Endodermal cell (in vitro differentiated cells): ENCODE data around the gene INPP4A. TPM values are rescaled to one million over a fixed set of nuclear protein-coding genes. Genes with fewer than 3 reads are reported as not detected.

Experiments
- DNase-seq: peaks from one replicate; pipeline ENCODE4 v3.0.0-alpha.2; 2017
- H3K27ac ChIP-seq: 2 replicates; pipeline ENCODE4 v1.5.1; 2013; ENCODE audit warnings: mild to moderate bottlenecking, low read depth, low read length, moderate library complexity
- H3K27me3 ChIP-seq: 2 replicates; pipeline ENCODE4 v1.6.1; 2013; ENCODE audit warnings: mild to moderate bottlenecking, low read length, moderate library complexity; ENCODE audit not compliant: insufficient read depth, control insufficient read depth, poor library complexity, severe bottlenecking
- H3K36me3 ChIP-seq: 2 replicates; pipeline ENCODE4 v1.7.0; 2013; ENCODE audit warnings: mild to moderate bottlenecking, low read length, moderate library complexity; ENCODE audit not compliant: control insufficient read depth, insufficient read depth
- H3K4me1 ChIP-seq: one replicate; pipeline ENCODE4 v1.7.0; 2013; ENCODE audit warnings: low read length; ENCODE audit not compliant: control insufficient read depth, insufficient read depth
- H3K4me3 ChIP-seq: 2 replicates; pipeline ENCODE4 v1.5.1; 2013; ENCODE audit warnings: mild to moderate bottlenecking, low read length, moderate library complexity
- H3K9ac ChIP-seq: 2 replicates; pipeline ENCODE4 v1.6.1; 2013; ENCODE audit warnings: mild to moderate bottlenecking, low read length, moderate library complexity; ENCODE audit not compliant: poor library complexity, severe bottlenecking; ENCODE audit errors: extremely low read depth
- H3K9me3 ChIP-seq: 2 replicates; pipeline ENCODE4 v1.6.1; 2013; ENCODE audit warnings: mild to moderate bottlenecking, low read length, moderate library complexity; ENCODE audit not compliant: control insufficient read depth
- H3K27ac Mint-ChIP-seq: 2 replicates; pipeline ENCODE4 v1.8.0; 2020; ENCODE audit warnings: mixed read lengths
- H3K27me3 Mint-ChIP-seq: 2 replicates; pipeline ENCODE4 v1.8.0; 2021; ENCODE audit warnings: mild to moderate bottlenecking, mixed read lengths; ENCODE audit not compliant: insufficient read depth
- H3K36me3 Mint-ChIP-seq: 2 replicates; pipeline ENCODE4 v1.8.0; 2020; ENCODE audit warnings: low read depth, mixed read lengths
- H3K4me1 Mint-ChIP-seq: 2 replicates; pipeline ENCODE4 v1.8.0; 2020; ENCODE audit warnings: mixed read lengths
- H3K4me3 Mint-ChIP-seq: 2 replicates; pipeline ENCODE4 v1.8.0; 2020; ENCODE audit warnings: mild to moderate bottlenecking, moderate library complexity, mixed read lengths
- H3K9me3 Mint-ChIP-seq: 2 replicates; pipeline ENCODE4 v1.8.0; 2020; ENCODE audit warnings: mild to moderate bottlenecking, mixed read lengths
- WGBS, 2 experiments: methylation state at CpG; one replicate each; pipeline versions ENCODE4 v1.1.5 to v1.1.7; 2013; ENCODE audit warnings: missing lambda C conversion rate in 2 of 2, mixed read lengths in 1 of 2; ENCODE audit not compliant: insufficient coverage in 1 of 2, insufficient read length in 1 of 2; 5-methylcytosine and 5-hydroxymethylcytosine counted together
- total RNA-seq, 2 donors: library from RNA; stranded (reverse); fragmentation: NEBNext Ultra II Directional in 1 of 2; extraction: Animal tissue kit (Norgen Biotek cat#: 25700) in 1 of 2; gene quantifications; 2 replicates in 1 of 2; 3 replicates in 1 of 2; pipeline ENCODE4 v1.2.1, GENCODE V29; 2021
- TF ChIP-seq, protein P1 (sequence below): fragments of 200-600 bp; sonication (generic); conservative IDR thresholded peaks from 2 replicates; pipeline ENCODE4 v1.5.0; 2021; ENCODE audit warnings: antibody characterized with exemption, mild to moderate bottlenecking

The INPP4A gene
- total RNA-seq, 2 donors from 2014 or later, result 84.9 to 94.2 TPM

DNA sequence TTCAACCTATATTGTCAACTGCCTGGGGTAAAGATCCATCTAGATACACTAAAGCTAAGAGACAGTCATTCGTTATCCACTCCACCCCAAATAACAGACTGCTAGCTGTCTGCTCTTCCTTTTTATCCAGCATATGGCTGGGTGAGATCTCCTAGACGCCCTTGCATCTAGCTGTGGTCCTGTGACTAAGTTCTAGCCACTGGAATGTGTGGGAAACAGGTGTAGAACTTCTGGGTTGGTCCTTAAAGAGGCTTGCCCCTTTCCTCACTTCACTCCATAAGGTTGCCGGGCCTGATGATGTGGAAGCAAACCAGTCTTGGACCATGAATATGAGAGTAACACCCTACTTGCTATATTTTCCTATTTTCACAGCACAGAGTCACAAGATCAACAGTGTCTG is 160.4 kb downstream of the INPP4A start:
- Mint-ChIP-seq H3K27ac (no peak overlapping the region), H3K4me1 (peaks cover 51% of the 10 kb centered on the region), H3K27me3 (no peaks in the 10 kb centered on the region), H3K4me3 (no peak overlapping the region), H3K9me3 (no peaks in the 10 kb centered on the region), H3K36me3 (peaks cover 30% of the 10 kb centered on the region)
- no peaks in the 10 kb centered on the region for H3K27me3 ChIP-seq
- no peak overlapping the region for H3K27ac ChIP-seq
- DNase-seq, result no peak
- TF ChIP-seq, protein P1, sequence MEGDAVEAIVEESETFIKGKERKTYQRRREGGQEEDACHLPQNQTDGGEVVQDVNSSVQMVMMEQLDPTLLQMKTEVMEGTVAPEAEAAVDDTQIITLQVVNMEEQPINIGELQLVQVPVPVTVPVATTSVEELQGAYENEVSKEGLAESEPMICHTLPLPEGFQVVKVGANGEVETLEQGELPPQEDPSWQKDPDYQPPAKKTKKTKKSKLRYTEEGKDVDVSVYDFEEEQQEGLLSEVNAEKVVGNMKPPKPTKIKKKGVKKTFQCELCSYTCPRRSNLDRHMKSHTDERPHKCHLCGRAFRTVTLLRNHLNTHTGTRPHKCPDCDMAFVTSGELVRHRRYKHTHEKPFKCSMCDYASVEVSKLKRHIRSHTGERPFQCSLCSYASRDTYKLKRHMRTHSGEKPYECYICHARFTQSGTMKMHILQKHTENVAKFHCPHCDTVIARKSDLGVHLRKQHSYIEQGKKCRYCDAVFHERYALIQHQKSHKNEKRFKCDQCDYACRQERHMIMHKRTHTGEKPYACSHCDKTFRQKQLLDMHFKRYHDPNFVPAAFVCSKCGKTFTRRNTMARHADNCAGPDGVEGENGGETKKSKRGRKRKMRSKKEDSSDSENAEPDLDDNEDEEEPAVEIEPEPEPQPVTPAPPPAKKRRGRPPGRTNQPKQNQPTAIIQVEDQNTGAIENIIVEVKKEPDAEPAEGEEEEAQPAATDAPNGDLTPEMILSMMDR, result no peak
- H3K4me3 ChIP-seq, result no peak overlapping the region
- H3K9ac ChIP-seq, result no peak overlapping the region
- H3K9me3 ChIP-seq, result no peaks in the 10 kb centered on the region
- H3K36me3 ChIP-seq, result peaks cover 29% of the 10 kb centered on the region
- H3K4me1 ChIP-seq, result peaks cover 5% of the 10 kb centered on the region
- WGBS, 2 experiments, result 95 to 100% methylated on average over 1 to 3 of the region's 3 CpGs

DNA sequence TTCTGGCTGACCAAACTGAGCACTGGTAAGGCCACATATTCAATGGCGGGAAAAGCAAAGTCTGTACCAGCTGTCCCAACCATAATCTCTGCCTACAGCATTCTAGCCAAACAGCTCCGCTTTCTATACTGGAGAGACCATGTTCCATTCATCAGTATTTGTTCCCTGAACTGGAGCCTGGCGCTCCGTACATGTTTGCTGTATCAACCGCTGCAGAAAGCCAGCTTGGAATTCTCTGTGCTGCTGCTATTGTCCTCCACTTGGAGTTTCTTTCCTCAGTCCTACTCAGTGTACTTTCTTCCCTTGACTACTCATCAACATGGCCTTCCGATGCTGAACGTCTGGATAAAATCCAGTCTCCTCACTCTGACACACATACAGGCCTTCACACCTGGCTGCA is 161.8 kb downstream of the INPP4A start:
- H3K27ac Mint-ChIP-seq, result no peak overlapping the region
- DNase-seq, result no peak
- peaks cover 30% of the 10 kb centered on the region for H3K36me3 Mint-ChIP-seq
- no peaks in the 10 kb centered on the region for H3K9me3 ChIP-seq
- H3K4me3 ChIP-seq, result peak overlapping the region; percentile 91
- H3K4me3 Mint-ChIP-seq, result peak overlapping the region; percentile 71
- peaks cover 9% of the 10 kb centered on the region for H3K4me1 ChIP-seq
- peaks cover 65% of the 10 kb centered on the region for H3K4me1 Mint-ChIP-seq
- no peak overlapping the region for H3K27ac ChIP-seq
- no peaks in the 10 kb centered on the region for H3K9me3 Mint-ChIP-seq
- no peaks in the 10 kb centered on the region for H3K27me3 ChIP-seq
- H3K27me3 Mint-ChIP-seq, result no peaks in the 10 kb centered on the region
- WGBS, 2 experiments, result 94 to 95% methylated on average over 7 of the region's 7 CpGs
- H3K9ac ChIP-seq, result no peak overlapping the region
- peaks cover 28% of the 10 kb centered on the region for H3K36me3 ChIP-seq
- TF ChIP-seq, protein P1, result no peak

DNA sequence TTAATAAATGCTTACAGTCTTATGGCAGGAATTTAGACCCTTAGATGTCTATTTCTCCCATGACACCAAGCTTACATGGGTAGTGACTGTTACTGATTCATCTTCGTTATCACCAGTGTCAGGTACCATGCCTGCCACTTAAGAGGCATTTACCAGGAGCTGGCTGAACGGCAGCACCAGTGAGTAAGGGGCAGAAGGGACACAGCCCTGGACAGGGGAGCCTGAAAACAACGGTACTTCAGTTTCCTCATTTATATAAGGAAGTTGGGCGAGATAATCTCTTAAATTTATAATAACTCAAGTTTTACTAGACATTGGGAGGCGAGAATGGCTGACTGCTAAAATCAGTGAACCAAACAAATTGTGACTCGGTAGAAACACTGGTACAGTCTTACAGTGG is 162.4 kb downstream of the INPP4A start:
- H3K4me3 ChIP-seq, result peak overlapping the region; percentile 91
- no peaks in the 10 kb centered on the region for H3K9me3 Mint-ChIP-seq
- peaks cover 28% of the 10 kb centered on the region for H3K36me3 Mint-ChIP-seq
- 86 to 90% methylated on average over 4 to 6 of the region's 6 CpGs for WGBS, 2 experiments
- TF ChIP-seq, protein P1, result no peak
- H3K4me1 ChIP-seq, result peaks cover 6% of the 10 kb centered on the region
- H3K27ac ChIP-seq, result no peak overlapping the region
- H3K27me3 Mint-ChIP-seq, result no peaks in the 10 kb centered on the region
- H3K4me1 Mint-ChIP-seq, result peaks cover 68% of the 10 kb centered on the region
- peak overlapping the region; percentile 95 for H3K9ac ChIP-seq
- no peaks in the 10 kb centered on the region for H3K27me3 ChIP-seq
- peak overlapping the region; percentile 71 for H3K4me3 Mint-ChIP-seq
- no peak for DNase-seq
- no peak overlapping the region for H3K27ac Mint-ChIP-seq
- H3K9me3 ChIP-seq, result no peaks in the 10 kb centered on the region
- H3K36me3 ChIP-seq, result peaks cover 25% of the 10 kb centered on the region
